PC-9 (cell line): Measurements from ENCODE around the gene KCNQ5.

Source experiments
- EZH2 ChIP-seq: fragments of 200-600 bp; sonication (generic); IDR thresholded peaks from 2 replicates; pipeline ENCODE4 v1.8.0; 2017; ENCODE audit warnings: antibody characterized with exemption, low read depth
- TF ChIP-seq, protein P1 (sequence below): fragments of 200-600 bp; sonication (generic); conservative IDR thresholded peaks from 2 replicates; pipeline ENCODE4 v1.6.1; 2017; ENCODE audit warnings: mixed run types, antibody characterized with exemption, mild to moderate bottlenecking, moderate library complexity

DNA sequence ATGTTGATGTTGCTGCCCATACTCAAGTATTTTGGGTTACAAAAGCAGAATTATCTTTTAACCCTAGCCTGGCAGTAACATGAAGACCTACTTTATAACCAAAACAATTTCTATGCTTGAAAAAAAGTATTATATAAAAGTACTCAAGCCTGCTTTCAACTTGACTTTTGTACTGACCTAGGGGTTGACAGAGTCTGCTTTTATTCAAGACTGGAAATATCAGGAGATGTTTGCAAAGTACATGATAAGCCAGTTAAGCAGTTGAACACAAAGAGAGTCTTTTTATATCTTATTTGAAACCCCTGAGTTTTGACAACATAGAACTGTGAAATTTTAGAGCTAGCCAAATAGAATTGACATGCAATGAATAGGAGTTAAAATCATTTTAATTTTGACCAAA, 159.8 kb downstream of the KCNQ5 start:
- TF ChIP-seq, protein P1, sequence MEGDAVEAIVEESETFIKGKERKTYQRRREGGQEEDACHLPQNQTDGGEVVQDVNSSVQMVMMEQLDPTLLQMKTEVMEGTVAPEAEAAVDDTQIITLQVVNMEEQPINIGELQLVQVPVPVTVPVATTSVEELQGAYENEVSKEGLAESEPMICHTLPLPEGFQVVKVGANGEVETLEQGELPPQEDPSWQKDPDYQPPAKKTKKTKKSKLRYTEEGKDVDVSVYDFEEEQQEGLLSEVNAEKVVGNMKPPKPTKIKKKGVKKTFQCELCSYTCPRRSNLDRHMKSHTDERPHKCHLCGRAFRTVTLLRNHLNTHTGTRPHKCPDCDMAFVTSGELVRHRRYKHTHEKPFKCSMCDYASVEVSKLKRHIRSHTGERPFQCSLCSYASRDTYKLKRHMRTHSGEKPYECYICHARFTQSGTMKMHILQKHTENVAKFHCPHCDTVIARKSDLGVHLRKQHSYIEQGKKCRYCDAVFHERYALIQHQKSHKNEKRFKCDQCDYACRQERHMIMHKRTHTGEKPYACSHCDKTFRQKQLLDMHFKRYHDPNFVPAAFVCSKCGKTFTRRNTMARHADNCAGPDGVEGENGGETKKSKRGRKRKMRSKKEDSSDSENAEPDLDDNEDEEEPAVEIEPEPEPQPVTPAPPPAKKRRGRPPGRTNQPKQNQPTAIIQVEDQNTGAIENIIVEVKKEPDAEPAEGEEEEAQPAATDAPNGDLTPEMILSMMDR = no peak
- TF ChIP-seq EZH2 = no peak
